Globus pallidus (tissue), 1 donor: ENCODE results near the gene ATF4.
A peak's percentile ranks its signal among the peaks of the same experiment; 100 is the strongest.
"Not testable (repeated sequence)": the region's sequence is repeated elsewhere in the genome, so short reads cannot be mapped to it uniquely, and the experiment has no call there.

Experiments used
- DNase-seq: peaks from one replicate; pipeline ENCODE4 v3.0.0-alpha.2; 2015; ENCODE audit warnings: low spot score

ATF4 gene

DNA sequence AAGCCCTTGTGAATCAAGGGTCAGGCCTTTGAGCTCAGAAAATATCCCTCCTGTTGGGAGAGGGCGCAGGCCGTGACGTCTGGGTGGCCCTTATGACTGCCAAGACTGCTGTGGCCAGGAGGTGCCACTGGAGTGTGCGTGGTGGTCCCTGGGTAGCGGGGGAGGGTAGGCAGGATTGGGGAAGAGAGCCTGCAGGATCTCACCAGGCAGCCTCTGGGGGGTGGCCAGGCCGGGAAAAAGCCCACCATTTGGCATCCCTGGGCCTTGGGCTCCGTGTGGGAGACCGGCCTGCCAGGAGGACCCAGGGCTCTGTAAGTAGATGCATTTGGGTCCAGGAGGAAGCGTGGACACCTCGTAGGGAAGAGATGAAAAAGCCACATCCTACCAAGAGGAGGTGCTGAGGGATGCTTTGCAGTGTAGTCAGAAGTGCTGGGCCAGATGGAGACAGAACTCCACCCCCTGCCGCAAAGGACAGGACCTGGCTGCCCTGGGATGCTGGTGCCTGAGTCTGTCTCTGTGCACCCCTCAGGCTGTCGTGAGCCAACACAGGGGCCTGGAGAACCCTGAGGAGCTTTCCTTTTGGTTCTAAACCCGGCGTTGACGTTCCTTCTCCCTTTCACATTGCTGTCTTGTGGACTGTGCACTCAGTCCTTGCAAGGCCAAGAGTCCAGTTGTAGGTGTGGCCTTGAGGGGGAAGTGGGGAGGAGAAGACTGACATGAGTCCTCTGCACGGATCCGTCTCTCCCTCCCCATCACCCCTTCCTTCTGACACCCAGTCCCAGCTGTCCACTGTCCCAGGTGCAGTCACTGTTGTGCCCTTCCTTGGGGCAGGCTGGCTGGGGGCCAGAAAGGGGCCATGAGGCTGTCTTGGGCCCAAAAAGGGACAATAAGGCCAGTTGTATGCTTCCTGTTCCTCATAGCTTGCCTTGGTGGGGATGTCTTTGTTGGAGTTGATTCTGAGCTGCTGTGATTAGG is 31.0 kb upstream of the ATF4 start:
- DNase-seq, result no peak

DNA sequence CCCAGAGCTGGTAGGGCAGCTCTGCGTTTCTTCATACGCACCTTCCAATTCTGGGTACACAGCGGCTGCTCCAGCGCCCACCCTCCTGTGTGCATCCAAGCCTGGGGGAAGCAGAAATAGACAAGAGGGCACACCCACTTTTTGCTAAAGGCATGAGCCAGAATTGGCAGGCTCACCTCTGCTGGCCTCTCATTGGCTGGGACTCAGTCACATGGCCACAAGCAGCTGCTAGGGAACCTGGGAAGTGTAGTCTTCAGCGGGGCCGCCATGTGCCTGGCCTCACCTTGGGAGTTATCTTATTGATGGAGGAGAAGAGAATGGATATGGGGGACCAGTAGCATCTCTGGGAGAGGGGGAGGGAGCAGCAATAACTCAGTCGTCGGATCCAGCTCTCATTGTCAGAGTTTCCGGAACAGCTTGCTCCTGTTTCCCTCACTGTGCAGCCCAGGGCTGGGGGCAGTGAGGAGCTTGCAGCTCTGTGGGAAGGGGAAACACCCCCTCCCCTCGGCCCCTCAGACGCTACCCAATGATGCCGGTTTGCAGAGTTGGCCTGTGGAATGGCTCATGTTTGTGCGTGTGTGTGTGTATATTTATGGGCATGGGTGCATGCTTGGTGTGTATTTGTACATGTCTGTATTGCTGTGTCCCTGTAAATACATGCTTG is 30.1 kb upstream of the ATF4 start:
- no peak for DNase-seq

DNA sequence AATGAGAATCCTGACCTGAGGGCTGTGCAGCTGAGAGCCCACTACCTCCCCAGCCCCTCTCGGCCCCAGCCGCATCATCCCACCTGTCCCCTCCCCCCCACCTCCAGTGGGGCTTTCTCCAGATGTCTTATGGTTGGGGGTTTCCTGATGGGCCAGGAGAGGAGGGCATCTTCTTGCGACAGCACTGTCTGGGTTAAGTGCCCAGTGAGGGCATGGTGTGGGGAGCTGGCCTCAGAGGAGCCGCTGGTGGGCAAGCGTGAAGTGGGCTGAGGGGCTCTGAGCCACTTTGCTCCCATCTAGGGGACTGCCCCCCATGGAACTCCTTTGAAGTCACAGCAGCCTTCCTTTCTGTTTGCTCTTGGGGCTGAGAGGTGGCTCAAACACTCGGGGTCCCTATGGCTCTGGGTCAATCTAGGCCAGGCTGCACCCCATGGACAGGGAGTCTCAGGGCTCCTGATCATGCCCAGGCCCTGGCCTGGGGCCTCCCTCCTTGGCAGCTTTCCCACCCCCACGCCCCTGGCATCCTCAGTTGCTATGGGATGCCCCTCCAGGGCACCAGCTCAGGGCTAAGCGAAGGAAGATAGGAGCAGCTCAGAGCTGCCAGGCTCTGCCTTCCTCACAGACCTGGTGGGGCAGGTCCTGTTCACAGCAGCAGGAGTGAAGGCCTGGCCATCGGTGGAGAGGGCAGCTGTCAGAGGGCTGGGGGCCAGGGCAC is 29.2 kb upstream of the ATF4 start:
- DNase-seq, result no peak

DNA sequence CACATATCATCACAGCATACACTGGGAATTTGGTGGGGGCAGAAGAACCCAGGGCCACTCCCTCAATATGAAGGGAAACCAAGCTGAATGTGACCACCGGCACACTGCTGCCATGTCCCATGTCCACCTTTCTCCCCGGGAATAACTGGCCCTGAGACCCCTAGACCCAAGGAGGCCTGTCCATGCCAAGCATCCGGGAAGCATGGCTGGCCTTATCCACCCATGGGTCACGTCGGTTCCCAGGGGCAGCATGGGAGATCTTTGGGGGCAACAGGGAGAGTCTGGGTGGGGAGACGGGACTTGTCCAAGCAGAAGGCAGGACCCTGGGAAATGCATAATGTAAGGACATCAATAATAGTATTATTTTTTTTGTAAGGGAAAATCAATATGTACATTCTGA is 28.7 kb upstream of the ATF4 start:
- DNase-seq, result no peak

DNA sequence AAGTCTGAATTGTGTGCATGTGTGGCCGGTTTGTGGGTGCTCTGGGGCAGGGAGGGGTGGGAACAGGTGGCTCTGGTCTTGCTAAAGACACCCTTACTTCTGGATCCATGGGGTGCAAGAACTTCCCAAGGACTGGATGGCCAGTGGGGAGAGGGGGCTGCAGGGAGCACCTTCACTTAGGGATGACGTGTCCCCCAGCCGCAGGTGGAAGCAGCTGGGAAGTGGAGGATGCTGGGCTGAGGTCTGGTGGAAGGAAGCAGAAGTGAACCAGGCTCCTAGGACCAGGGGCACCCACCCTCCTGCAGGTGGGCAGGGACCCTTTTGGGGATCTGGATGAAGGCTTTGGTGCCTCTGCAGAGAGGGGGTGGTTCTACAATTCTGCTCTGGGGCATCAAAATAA is 28.2 kb upstream of the ATF4 start:
- no peak for DNase-seq

DNA sequence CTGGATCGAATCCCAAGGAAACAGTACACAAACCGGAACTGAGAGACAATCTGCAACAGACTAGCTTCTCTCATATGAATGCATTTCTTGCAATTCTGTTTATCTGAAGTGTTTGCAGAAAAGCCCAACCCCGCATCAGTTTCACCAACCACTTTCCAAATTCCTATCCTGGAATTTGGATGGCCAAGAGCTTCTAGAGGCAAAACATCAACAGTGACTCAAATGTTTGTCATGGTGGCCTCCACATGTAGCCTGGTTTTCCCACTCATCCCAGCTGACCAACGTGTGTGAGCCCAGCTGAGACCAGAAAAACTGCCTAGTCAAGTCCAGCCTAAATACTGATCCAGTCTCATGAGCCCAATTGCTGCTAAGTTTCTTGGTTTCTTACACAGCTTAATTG is 26.6 kb upstream of the ATF4 start:
- no peak for DNase-seq

DNA sequence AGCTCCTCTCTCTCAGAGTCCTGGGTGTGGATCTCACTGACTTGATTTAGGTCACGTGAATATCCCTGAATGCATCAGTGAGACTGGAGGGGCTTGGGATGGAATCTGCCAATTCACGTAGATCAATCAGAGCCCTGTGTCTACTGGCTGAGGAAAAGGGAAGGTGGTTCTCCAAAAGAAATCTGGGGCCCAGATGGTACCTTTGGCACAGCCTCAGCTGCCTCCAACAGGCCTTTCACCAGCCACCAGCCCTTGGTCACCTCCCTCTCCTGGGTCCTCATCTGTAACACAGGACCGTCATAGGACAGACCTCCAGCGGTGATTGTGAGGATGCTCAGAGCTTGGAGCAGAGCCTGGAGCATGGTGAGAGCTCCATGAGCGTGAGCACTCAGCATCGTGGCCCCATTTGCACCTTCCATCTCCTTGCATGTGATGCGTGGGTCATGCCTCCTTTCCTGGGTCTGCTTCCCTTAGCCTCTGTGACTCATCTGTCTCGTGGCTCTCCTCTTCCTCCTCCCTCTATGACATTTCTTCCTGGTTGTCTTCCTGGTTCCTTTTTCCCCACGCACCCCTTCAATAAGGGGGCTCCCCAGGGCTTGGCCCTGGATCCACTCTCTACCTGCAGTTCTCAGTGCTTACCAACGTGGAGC is 25.8 kb upstream of the ATF4 start:
- DNase-seq, result no peak

DNA sequence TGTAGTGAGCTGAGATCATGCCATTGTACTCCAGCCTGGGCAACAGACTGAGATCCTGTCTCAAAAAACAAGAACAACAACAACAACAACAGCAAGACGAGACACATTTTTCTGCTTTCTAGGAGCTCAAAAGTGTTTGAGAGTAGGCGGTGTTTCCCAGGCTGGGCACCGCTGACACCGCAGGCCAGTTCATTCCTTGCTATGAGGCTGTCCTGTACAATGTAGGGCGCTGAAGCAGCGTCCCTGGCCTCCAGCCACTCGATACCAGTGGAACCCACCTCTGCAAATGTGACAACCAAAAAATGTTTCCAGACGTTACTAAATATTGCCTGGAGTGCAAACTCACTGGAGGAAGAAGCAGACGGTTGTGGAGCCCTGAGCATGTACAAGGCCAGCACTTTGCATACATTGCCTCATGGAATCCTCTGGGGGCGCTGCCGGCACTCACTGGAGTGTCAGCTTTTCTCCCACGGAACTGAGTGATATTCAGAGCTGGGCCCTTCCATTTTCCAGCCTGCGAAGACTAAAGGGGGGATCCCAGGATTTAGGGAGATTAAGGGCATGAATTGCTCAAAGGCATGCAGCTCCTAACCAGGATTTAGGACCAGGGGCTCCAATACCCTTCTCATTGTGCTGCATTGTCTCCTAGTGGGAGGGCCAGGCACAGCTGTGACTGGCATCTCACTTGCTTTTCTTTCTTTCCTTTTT is 24.1 kb upstream of the ATF4 start:
- DNase-seq, result peak; percentile 90

DNA sequence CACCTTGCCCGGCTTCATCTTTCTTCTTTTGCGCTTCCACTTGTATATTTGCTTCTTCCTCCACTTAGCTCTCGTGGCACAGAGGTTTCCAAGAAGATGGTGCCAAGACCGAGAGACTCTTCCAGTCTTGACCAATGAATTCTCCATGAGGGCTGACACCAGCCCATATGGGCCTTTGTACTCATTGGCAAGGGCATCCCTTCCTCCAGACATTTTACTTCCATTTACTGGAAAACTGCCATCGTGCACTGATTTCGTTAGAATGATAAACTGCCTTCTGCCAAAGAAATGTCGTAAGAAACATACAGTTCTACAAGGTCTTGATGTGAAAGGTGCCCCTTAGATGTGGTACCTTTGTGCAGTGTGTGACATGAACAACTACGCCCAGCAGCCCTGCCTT is 22.9 kb upstream of the ATF4 start:
- DNase-seq, result no peak

DNA sequence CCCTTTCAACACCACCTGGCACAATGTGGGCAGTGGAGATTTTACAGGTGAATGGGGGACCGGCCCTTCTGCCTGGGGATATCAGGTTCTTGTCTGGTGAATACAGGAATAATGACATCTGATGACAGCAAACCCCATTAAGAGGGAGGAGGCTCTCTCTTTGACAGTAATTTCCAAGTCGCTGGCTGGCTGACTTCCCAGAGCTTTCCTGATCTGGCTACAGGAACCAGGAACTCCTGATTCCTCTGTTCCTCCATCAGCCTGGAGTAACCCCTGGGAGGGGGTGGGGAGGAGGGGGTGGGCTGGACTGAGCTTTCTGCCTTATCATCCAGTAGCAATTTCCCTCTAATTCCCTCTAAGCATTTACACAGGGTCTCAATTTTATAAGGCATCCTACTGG is 22.0 kb upstream of the ATF4 start:
- no peak for DNase-seq

DNA sequence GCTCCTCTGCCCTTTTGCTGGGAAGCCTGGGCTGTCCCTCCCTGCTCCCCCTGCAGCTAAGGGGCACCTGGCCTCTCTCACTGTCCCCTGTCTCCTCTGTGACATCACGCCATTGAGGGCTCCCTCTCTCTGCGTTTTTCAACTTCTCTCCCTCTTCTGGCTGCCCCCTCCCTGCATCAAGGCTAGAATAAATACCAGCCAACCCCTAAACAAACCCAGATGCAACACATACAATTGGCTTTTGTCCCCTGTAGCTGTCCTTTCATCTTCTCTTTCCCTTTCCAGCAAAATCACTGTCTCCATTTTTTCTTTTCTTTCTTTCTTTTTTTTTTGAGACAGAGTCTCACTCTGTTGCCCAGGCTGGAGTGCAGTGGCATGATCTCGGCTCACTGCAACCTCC is 21.6 kb upstream of the ATF4 start:
- DNase-seq, result peak; percentile 87

DNA sequence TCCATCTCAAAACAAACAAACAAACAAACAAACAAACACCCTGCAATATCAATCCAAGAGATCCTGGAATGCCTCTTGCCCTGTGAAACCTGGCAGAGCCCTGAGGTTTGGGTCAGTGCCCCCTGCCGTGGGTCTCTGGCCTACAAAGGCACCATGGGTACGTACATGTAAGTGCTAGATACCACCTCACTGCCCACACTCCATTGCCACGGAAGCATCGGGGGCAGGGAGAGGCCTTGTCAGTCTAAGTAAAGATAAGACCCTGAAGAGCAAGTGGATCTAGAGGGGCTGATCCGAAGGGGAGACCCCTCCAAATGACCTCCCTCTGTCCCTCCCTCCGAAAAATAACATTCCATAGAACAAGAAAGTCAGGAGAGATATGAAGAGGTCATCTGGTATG is 20.3 kb upstream of the ATF4 start:
- DNase-seq, result no peak

DNA sequence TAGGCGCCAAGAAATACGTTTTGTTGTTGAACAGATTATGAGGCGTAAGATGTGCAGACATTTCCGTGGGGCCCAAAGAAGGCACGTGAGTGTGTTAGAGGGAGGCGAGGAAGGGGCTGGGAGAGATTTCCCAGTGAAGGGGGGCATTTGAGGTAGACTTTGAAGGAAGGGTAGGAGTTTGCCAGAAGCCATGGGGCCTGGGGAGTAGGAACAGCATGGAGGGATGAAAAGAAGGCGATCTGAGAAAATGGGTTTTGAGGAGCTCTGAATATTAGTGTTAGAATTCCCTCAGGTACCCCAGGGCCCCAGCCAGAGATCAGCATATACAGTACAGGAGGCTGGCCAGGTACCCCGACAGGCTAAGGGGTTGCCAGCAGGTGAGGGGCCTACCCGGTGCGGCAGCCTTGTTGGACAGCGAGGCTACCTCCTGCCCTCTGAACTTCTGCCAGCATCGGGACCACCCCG is 18.7 kb upstream of the ATF4 start:
- DNase-seq, result no peak

DNA sequence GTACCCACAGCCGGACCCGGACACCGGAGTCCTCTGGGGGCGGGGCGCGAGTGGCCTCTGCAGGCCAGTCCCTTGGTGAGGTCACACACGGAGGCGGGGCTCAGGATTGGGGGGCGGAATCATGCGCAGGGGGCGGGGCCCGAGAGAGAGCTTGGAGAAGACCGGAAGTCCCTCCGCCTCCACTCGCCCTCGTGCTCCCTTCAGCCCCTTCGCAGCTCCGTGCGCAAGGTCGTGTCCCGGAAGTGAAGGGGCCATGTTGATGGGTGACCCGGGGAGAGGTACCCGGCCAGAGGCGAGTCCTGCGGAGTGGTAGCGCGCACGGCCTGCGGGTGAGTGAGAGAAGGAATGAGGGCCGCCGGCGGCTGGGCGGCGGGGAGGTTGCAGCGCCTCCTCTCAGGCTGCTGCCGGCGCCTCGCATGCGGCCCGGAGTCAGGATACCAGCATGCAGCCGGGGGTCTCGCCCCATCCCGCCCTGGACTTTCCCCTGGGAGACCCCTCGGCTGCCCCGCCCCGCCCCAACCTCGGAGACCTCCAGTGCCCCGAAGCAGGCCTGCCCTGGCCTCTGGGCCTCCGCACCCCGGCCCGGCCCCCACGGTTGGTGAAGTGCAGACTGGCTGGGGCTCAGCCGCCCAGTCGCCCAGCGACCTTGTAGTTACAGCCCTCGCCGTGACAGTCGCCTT is 18.1 kb upstream of the ATF4 start, which contains the start of gene MIEF1:
Gene MIEF1 (plus strand): TSS at position 182 of the 680 bp plus-strand sequence. CDS start 9,005 bp downstream, outside the sequence.
- peak; percentile 99 for DNase-seq

DNA sequence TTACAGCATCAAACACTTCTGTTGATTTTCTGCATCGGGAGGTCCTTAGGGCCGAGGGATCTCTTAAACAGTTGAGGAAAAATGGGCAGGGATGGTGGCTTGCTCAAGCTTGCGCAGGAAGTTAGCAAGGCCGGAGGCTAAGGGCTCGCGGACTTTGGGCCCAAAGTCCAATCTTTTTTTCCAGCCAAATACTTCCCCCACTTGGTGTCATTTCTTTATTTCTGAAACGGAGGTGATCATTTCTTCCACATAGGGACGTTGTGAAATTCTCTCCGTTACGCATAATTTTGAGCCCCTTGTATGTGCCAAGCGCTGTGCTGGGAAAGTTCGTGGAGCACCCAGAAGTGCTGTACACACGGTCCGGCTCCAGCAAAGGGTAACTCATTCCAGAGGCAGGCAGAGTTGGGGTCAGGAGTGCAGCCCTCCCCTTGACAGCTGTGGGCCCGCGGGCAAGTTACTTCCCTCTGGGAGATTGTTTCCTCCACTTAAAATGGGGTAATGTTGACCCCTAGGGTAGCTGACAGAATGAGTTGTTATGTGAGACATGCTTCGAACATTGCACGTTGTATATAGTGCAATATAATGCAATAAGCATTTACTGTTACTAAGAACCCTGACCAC is 17.5 kb upstream of the ATF4 start:
- no peak for DNase-seq

DNA sequence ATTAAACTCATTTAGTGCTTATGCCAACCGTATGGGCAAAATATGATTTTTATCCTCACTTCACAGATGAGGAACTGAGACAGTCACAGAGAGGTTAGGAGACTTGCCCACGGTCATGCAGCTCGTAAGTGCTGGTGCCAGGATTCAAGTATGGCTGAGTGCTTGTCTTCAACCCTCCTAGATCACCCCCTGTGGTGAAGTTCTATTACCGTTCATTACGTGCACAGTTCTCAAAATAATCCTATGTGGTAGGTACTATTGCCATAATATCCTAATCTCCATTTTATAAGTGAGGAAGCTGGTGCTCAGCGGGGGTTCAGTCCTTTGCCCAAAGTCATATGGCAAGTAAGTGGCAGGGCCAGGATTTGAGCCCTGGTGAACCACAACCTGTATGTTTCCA is 16.7 kb upstream of the ATF4 start:
- no peak for DNase-seq

DNA sequence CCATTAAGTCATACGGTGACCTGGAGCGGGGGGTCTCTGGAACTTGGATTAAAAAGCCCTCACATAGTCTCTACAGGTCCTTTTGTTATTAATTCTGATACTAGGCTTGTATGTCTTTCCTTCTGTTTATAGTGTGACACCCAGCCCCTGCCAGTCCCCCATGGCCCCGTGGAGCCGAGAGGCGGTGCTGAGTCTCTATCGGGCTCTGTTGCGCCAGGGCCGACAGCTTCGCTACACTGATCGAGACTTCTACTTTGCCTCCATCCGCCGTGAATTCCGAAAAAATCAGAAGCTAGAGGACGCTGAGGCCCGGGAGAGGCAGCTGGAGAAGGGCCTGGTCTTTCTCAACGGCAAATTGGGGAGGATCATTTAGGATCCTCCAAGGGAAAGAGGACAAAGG is 16.3 kb upstream of the ATF4 start:
- DNase-seq, result no peak

DNA sequence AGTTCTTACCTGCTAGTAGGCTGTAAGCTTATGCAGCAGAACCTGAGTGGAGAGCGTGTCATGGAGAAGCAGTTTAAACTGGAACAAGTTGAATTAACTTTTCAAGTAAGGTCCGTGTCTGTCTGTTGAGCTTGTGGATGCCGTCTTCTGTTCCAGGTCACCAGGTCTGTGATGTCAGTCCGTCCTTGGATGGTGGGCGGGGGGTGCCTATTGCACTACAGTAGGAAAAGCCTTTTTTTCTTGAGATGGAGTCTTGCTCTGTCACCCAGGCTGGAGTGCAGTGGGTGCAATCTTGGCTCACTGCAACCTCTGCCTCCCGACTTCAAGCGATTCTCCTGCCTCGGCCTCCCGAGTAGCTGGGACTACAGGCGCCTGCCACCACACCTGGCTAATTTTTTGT is 13.3 kb upstream of the ATF4 start:
- DNase-seq, result not testable (repeated sequence)

DNA sequence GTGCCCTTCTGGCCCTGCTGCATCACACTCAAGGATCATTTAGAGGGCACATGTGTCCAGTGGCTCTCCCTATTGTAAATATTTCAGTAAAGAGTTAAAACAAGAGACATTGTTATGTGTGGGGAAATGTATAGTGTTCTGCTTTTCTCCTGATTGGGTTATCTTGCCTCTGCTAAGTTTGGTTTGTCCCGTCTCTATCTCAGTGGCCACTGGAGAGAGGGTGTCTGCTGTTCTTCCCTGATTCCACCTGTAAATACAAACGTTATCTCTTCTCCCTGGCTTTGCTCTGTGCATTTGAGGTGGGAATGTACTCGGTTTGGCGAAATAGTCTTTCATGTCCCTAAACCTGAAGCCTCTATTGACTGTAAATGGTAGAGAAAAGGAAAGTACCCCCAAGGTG is 12.0 kb upstream of the ATF4 start:
- DNase-seq, result no peak

DNA sequence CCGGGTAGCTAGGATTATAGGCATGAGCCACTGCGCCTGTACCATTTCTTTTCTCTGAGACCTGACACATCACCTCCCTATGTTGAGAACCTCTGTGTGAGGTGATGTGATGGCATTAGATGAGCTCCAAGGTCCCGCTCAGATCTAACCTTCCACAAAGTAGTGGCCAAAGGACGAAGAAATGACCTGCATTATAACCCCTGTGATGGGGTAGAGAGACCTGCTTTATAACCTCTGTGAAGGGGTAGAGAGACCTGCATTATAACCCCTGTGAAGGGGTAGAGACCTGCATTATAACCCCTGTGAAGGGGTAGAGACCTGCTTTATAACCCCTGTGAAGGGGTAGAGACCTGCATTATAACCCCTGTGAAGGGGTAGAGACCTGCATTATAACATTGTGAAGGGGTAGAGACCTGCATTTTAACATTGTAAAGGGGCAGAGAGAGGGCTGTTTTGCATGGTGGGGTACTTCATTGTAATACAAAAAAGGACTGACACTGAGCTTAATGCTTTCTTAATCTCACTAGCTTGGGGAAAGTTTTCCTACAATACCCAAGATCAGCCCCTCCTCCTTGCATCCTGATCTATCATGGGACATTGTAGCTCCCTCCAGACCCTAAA is 9.7 kb upstream of the ATF4 start:
- DNase-seq, result no peak
